WTC11 (cell line): ENCODE results near the gene LCN15. TPM values are rescaled to one million over a fixed set of nuclear protein-coding genes. Genes with fewer than 3 reads are reported as not detected.

Experiments used
- ATAC-seq: fragments of 200-7000 bp; cut with Tn5 transposase; 2 replicates; pipeline ENCODE4 v1.10.0; 2021; ENCODE audit warnings: mild to moderate bottlenecking, moderate library complexity
- CTCF ChIA-PET: fragments of 300-600 bp; sonication (Branson Sonifier 250); formaldehyde crosslinking; loops from one replicate; lab custom pipeline; 2021; ENCODE audit warnings: antibody characterized with exemption; lab: Charles Lee
- POLR2A ChIA-PET: fragments of 350-600 bp; sonication (Branson Sonifier 250); formaldehyde crosslinking; loops from one replicate; lab custom pipeline; 2021; ENCODE audit warnings: antibody characterized with exemption; lab: Charles Lee
- DNase-seq: peaks from one replicate; pipeline ENCODE4 v3.0.0; 2021; ENCODE audit warnings: low spot score
- H3K27ac Mint-ChIP-seq: 2 replicates; pipeline ENCODE4 v1.8.0; 2021; ENCODE audit warnings: mixed read lengths
- H3K27me3 Mint-ChIP-seq: 2 replicates; pipeline ENCODE4 v1.8.0; 2021; ENCODE audit warnings: low read depth, mild to moderate bottlenecking, moderate library complexity, mixed read lengths
- H3K36me3 Mint-ChIP-seq: 2 replicates; pipeline ENCODE4 v1.8.0; 2021; ENCODE audit warnings: mixed read lengths
- H3K4me1 Mint-ChIP-seq: 2 replicates; pipeline ENCODE4 v1.8.0; 2022; ENCODE audit warnings: mixed read lengths
- H3K4me3 Mint-ChIP-seq: 2 replicates; pipeline ENCODE4 v1.8.0; 2021; ENCODE audit warnings: mild to moderate bottlenecking, moderate library complexity, mixed read lengths
- H3K9me3 Mint-ChIP-seq: 2 replicates; pipeline ENCODE4 v1.8.0; 2021; ENCODE audit warnings: mixed read lengths
- AFF4 ChIP-seq: sonication (generic); formaldehyde crosslinking; IDR thresholded peaks from 2 replicates; pipeline ENCODE4 v1.8.1; 2023; ENCODE audit warnings: mild to moderate bottlenecking, missing genetic modification reagents, borderline replicate concordance
- ATF2 ChIP-seq: sonication (generic); formaldehyde crosslinking; IDR thresholded peaks from 2 replicates; pipeline ENCODE4 v1.8.1; 2022; ENCODE audit warnings: low read depth, missing genetic modification reagents, borderline replicate concordance
- ATF3 ChIP-seq: sonication (generic); formaldehyde crosslinking; conservative IDR thresholded peaks from 2 replicates; pipeline ENCODE4 v1.8.1; 2022; ENCODE audit warnings: mild to moderate bottlenecking, missing genetic modification reagents
- E2F1 ChIP-seq: sonication (generic); formaldehyde crosslinking; IDR thresholded peaks from 2 replicates; pipeline ENCODE4 v1.8.0; 2022; ENCODE audit warnings: mild to moderate bottlenecking, missing genetic modification reagents
- EMX1 ChIP-seq: fragments of 250-450 bp; sonication (Bioruptor Pico); IDR thresholded peaks from 2 replicates; pipeline ENCODE4 v1.8.0; 2021; ENCODE audit warnings: mild to moderate bottlenecking
- IRF1 ChIP-seq: sonication (generic); formaldehyde crosslinking; IDR thresholded peaks from 2 replicates; pipeline ENCODE4 v1.8.0; 2023; ENCODE audit warnings: missing genetic modification reagents
- JAZF1 ChIP-seq: fragments of 250-450 bp; sonication (Bioruptor Pico); IDR thresholded peaks from 2 replicates; pipeline ENCODE4 v1.9.0; 2021; ENCODE audit warnings: moderate library complexity, mild to moderate bottlenecking, inconsistent platforms
- MXD4 ChIP-seq: fragments of 250-450 bp; sonication (Bioruptor Pico); IDR thresholded peaks from 2 replicates; pipeline ENCODE4 v1.8.0; 2021; ENCODE audit warnings: mild to moderate bottlenecking, moderate library complexity, borderline replicate concordance
- NFE2L1 ChIP-seq: sonication (generic); formaldehyde crosslinking; IDR thresholded peaks from 2 replicates; pipeline ENCODE4 v1.8.1; 2023; ENCODE audit warnings: missing genetic modification reagents
- SMAD3 ChIP-seq: sonication (generic); formaldehyde crosslinking; IDR thresholded peaks from 2 replicates; pipeline ENCODE4 v1.8.0; 2022; ENCODE audit warnings: missing genetic modification reagents, mild to moderate bottlenecking, borderline replicate concordance
- USF2 ChIP-seq: sonication (generic); formaldehyde crosslinking; IDR thresholded peaks from 2 replicates; pipeline ENCODE4 v1.8.1; 2023; ENCODE audit warnings: mild to moderate bottlenecking, missing genetic modification reagents, moderate library complexity
- ZNF263 ChIP-seq: sonication (generic); formaldehyde crosslinking; IDR thresholded peaks from 2 replicates; pipeline ENCODE4 v1.8.1; 2022; ENCODE audit warnings: low read depth, mild to moderate bottlenecking, moderate library complexity, missing genetic modification reagents
- ZNF416 ChIP-seq: fragments of 250-450 bp; sonication (Bioruptor Pico); IDR thresholded peaks from 2 replicates; pipeline ENCODE4 v1.9.0; 2021; ENCODE audit warnings: mild to moderate bottlenecking, inconsistent platforms
- ZSCAN18 ChIP-seq: fragments of 250-450 bp; sonication (Bioruptor Pico); IDR thresholded peaks from 2 replicates; pipeline ENCODE4 v2.1.2; 2022; ENCODE audit warnings: mild to moderate bottlenecking, moderate library complexity
- total RNA-seq: library from RNA; stranded (reverse); gene quantifications from 3 replicates; pipeline ENCODE4 v1.2.3, GENCODE V29; 2021

Gene LCN15
- total RNA-seq, 1 experiment from 2014 or later: 0.52 TPM

- no peak for DNase-seq
- H3K4me1 Mint-ChIP-seq: peaks cover 4% of the 10 kb centered on the region
- CTCF ChIA-PET: interaction anchor here (1.3 kb wide), 1 partner anchor 13 kb away, joined by 7 read pairs; no protein-coding TSS in a partner anchor
- H3K9me3 Mint-ChIP-seq: no peaks in the 10 kb centered on the region
- no peaks in the 10 kb centered on the region for H3K36me3 Mint-ChIP-seq
- no peak for ATAC-seq
- TF ChIP-seq ZNF416 (CRISPR knock-in tag) (no peak), USF2 (no peak), AFF4 (no peak), ZSCAN18 (CRISPR knock-in tag) (no peak), MXD4 (CRISPR knock-in tag) (no peak), JAZF1 (no peak), ZNF263 (no peak), ATF2 (CRISPR knock-in tag) (no peak), NFE2L1 (no peak), IRF1 (CRISPR knock-in tag) (no peak), E2F1 (CRISPR knock-in tag) (no peak), ATF3 (CRISPR knock-in tag) (no peak), EMX1 (CRISPR knock-in tag) (no peak), SMAD3 (CRISPR knock-in tag) (no peak)
- H3K4me3 Mint-ChIP-seq: no peak overlapping the region
- H3K27me3 Mint-ChIP-seq: peaks cover 15% of the 10 kb centered on the region
- no peak overlapping the region for H3K27ac Mint-ChIP-seq
- POLR2A ChIA-PET: interaction anchor here (0.7 kb wide), 1 partner anchor 9 kb away, joined by 4 read pairs; no protein-coding TSS in a partner anchor
Measured at GRCh38 chr9:136714893-136715274, 49.4 kb downstream of the LCN15 start.
